Fibroblast of skin of left biceps (primary cell): ENCODE results near the gene SLC25A45.

Experiments
- DNase-seq, 2 experiments: peaks; one replicate each; pipeline ENCODE4 v3.0.0-alpha.2; 2013; ENCODE audit warnings: low read depth in 2 of 2

SLC25A45 gene

GRCh38 chr11:65404638-65405339 is 22.3 kb upstream of the SLC25A45 start:
- no peak for DNase-seq

GRCh38 chr11:65404210-65404609 is 21.8 kb upstream of the SLC25A45 start:
- no peak for DNase-seq

- no peak for DNase-seq
Observed at GRCh38 chr11:65403607-65404121, 21.2 kb upstream of the SLC25A45 start.

- DNase-seq: no peak
Observed at GRCh38 chr11:65402790-65403189, 20.3 kb upstream of the SLC25A45 start.

DNA sequence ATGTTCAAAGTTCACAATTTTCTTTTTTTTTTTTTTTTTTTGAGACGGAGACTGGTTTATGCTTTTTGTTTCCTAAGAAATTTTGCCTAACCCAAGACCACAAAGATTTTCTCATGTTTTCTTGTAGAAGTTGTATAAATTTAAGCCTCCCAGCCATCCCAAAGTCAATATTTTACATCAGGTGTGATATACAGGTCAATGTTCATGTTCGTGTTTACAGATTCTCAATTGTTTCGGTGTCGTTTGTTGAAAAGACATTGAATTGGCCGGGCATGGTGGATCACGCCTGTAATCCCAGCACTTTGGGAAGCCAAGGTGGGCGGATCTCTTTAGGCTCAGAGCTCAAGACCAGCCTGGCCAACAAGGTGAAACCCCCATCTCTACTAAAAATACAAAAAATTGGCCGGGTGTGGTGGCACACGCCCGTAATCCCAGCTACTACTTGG is 19.4 kb upstream of the SLC25A45 start:
- DNase-seq: no peak

- no peak for DNase-seq
Observed at GRCh38 chr11:65401073-65401802, 18.8 kb upstream of the SLC25A45 start.

DNA sequence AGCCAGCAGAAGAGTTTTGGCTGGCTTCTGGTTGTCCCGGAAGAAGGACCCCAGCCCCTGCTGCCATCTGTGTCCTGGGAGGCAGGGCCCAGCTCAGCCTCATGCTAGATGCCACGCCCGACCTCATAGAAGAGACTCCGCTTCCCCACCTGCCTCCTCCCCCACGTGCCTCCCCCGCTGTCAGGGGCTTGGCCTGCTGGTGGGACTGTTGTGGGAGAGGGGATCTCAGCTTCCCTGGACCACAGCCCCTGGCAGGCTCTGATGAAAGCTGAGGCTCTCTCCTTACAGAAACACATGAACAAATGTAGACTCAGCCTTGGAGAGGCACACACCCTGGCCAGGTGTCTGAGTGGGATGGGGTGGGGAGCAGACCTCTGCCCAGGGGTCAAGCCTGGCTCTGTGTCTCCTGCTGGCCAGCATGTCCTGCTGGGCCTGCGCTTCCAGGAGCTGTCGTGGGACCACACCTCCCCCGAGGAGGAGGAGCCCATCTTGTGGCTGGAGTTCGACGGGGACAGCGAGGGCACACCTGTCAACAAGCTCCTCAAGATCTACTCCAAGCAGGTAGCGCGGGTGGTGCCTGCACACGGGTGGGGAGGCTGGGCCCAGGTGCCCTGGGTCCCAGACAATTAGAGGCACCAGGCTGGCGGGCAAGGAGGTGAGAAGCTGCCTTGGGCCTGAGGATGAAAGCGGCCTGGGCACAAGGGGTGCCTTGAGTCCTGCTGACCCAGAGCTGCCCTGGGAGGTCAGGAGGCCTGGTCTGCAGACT is 18.0 kb upstream of the SLC25A45 start:
- no peak for DNase-seq

GRCh38 chr11:65399845-65400244 is 17.4 kb upstream of the SLC25A45 start:
- no peak for DNase-seq

DNA sequence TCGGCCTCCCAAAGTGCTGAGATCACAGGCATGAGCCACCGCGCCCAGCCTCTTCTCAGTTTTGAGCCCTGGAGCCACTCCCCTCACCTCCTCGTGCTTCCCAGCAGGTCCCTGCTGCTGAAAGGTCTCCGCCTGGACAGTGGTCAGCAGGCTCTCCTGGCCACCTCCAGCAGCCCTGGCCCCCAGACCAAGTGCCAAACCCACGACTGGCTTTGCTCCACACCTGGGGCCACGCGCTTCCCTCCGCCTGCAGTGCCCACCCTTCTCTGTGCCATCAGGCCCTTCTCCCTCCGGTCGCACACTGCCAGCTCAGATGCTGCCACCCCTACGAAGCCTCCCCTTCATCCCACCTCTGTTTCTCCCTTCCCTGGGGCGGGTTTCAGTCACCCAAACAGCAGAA is 16.8 kb upstream of the SLC25A45 start:
- no peak for DNase-seq

GRCh38 chr11:65398362-65398910 is 16.0 kb upstream of the SLC25A45 start:
- no peak for DNase-seq

GRCh38 chr11:65396769-65397745 is 14.6 kb upstream of the SLC25A45 start:
- DNase-seq: no peak

- DNase-seq: no peak
Observed at GRCh38 chr11:65395961-65396530, 13.6 kb upstream of the SLC25A45 start.

DNA sequence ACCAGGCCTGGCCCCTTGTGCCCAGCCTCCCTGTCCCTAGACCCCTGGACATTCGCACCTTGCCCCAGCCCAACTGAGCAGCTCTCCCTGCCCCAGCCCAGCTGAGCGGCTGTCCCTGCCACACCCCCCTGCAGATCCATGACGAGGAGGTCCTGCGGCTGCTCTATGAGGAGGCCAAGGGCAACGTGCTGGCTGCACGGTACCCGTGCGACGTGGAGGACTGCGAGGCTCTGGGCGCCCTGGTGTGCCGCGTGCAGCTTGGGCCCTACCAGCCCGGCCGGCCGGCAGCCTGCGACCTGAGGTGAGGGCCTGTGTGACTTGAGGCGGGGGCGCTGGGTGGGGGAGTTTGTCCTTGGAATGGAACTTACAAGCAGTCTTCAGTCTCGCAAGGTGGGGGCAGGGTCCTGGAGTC is 11.7 kb upstream of the SLC25A45 start:
- DNase-seq: no peak

GRCh38 chr11:65393513-65394079 is 11.2 kb upstream of the SLC25A45 start:
- no peak for DNase-seq

- DNase-seq: no peak
Observed at GRCh38 chr11:65392899-65393298, 10.5 kb upstream of the SLC25A45 start.

DNA sequence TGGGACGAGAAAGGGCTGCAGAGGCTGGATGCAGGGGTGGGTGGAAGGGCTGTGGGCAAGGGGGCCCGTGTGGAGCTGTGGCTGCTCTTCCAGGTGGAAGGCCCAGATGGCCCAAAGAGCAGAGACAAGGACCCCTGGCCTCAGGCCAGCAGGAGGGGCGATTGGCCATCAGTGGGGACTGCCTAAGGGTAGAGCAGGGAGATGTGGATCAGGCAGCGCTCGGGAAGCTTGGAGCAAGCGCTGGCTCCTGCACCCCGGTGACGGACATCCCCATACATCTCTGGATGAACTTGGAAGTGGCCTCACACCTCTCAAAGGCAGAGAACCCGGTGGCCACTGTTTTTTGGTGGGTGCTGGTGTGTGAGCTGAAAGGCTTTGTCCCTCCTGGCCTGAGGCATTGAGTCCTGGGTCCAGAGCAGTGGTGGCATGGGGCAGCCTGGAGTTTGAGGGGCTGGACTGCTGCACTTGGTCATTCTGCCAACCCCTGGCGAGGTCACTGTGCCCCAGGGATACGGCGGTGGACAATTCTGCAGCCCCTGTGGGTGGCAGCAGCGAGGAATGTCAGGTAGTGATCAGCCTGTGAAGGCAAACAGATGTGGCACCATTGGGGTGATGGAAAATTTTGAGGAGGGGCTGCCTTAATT is 9.9 kb upstream of the SLC25A45 start:
- DNase-seq: no peak

DNA sequence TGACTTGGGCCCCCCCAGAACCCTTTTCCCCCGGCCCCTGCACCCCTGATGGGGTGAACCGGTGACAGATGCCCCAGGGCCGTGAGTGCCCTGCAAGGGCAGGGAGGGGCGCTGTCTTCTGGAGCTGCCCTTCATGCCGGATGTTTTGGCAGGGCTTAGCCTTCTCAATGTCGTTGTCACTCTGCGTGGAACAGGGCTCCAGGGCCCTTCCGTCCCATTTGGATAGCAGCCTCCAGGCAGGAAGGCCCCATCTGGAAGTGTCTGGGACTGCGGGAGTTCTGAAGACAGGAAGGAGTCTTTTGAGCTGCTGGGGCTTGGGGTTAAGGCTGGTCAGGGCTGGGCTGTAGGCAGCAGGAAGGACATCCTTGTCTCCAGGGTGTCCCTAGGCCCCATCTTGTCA is 8.6 kb upstream of the SLC25A45 start:
- no peak for DNase-seq

DNA sequence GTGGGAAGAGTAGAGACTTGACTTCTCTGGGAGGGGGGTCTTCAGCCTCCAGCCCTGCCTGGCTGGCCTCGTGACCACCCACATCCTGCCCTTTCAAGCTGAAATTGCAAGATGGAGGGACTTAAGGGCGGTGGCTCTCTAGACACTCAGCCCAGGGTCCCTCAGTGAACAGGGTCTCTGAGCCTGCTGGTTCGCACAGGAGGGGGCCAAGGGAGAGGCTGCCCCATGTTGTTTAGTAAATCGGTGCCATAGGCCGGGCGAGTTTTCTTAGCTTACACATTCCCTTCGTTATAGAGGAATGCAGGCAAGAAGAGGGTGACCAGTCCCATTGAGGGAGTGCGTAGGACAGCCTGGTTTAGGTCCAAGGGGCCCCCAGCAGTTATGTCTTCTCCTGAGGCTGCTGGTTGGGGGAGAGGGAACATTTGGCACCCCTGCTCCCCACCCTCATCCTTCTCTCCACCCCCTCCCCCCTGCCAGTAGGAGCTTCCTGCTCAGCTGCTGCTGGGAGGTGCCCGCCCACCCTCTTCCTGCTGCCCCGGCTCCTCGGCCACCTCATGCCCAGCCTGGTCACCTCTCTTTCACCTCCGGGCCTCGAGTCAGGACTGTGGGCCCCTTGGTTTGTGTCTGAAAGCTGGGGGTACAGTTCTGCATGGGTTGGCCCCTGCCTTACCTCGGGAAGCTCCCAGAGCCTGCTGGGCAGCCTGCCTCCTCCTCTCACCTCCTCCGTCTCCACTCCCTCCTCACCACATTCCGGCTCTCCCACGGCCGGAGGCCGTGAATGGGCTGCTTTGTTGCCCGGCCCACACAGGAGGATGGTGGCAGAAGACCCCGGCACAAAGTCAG is 7.9 kb upstream of the SLC25A45 start:
- no peak for DNase-seq
